ENCODE measurements around the gene ZBTB7C. TPM values are rescaled to one million over a fixed set of nuclear protein-coding genes. Genes with fewer than 3 reads are reported as not detected.

Gene ZBTB7C
- total and polyA plus RNA-seq, 2 of the 8 experiments (the other 6 are each of a cell fraction or from before 2014, with no cell fraction given) = 0.15 to 0.45 TPM

DNA sequence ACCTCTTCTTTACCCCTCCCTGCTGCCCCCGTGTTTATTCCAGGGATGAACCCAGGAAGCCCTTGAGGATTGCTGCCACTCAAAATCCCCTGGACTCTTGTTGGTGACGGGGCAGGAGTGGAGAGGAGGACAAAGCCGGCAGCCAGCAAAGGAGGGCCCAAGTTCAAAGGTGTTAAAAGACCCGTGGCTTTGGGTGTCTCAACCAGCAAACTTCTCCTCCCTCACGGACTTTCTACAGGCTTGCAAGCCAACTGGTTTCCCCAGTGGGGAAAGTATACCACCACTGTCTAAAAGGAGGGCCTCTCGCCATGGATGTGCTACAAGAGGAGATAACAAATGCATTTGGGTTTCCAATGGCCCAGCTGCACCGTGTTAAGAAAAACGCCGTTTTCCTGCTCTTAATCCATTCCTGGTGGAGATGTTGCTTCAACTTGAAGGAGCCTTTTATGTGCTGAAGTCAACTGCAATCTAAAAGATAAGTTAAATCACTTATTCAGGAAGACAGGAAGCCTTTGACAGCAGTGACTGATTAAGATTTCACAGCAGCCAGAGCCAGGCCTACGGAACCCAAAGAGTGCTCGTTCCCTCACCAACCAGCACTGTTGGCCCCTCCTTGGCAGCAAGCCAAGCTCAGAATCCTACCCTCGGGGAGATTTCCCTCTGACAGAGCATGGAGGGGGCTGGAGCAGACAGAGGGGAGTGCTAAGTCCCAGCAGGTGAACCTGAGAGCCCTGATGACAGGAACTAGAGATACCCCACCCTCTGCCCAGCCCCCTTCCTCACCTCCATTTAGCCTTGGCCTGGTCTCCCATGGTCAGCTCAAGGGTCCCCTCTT, 57.8 kb downstream of the ZBTB7C start (continued):
- no peak for TF ChIP-seq GTF2F1 (IDR thresholded peaks at IDR 0.05; ENCODE audit: borderline replicate concordance, low read depth, low read length)
- TF ChIP-seq HDAC6 (IDR thresholded peaks at IDR 0.05; ENCODE audit: low read depth, low read length) = no peak
- TF ChIP-seq GABPA (IDR thresholded peaks at IDR 0.05; ENCODE audit: borderline replicate concordance, insufficient read depth, low read length) = no peak
- TF ChIP-seq NANOG (IDR thresholded peaks at IDR 0.05; ENCODE audit: insufficient read depth, low read depth, low read length, poor library complexity, severe bottlenecking) = no peak
- no peak for TF ChIP-seq CTBP2 (IDR thresholded peaks at IDR 0.05; ENCODE audit: borderline replicate concordance, insufficient read depth, insufficient read length, low read length)
- no peak for TF ChIP-seq CEBPB (IDR thresholded peaks at IDR 0.05; ENCODE audit: low read depth, low read length)
- no peak for TF ChIP-seq CHD7 (IDR thresholded peaks at IDR 0.05; ENCODE audit: insufficient replicate concordance, low read length)
- TF ChIP-seq BRCA1 (IDR thresholded peaks at IDR 0.05; ENCODE audit: low read depth, low read length) = no peak
- no peak for TF ChIP-seq JUN (IDR thresholded peaks at IDR 0.05; ENCODE audit: low read depth, low read length)
